Muscle of arm (tissue), 12 donors: ENCODE results near the gene FHOD3. TPM values are rescaled to one million over a fixed set of nuclear protein-coding genes. Genes with fewer than 3 reads are reported as not detected.

Experiments used
- DNase-seq: peaks from one replicate; pipeline ENCODE4 v3.0.0-alpha.2; 2013
- polyA plus RNA-seq, 12 donors: library from polyadenylated mRNA; unstranded; fragments of 120-200 nt; gene quantifications; one replicate each; pipeline ENCODE4 v1.2.1, GENCODE V29; 2013; ENCODE audit not compliant: insufficient read length in 12 of 12

FHOD3 gene
- polyA plus RNA-seq, 12 donors = 25.5 to 44.0 (median 34.7) TPM; not detected in 1

- no peak for DNase-seq
Observed at GRCh38 chr18:36321658-36322407, 24.3 kb downstream of the FHOD3 start.

DNA sequence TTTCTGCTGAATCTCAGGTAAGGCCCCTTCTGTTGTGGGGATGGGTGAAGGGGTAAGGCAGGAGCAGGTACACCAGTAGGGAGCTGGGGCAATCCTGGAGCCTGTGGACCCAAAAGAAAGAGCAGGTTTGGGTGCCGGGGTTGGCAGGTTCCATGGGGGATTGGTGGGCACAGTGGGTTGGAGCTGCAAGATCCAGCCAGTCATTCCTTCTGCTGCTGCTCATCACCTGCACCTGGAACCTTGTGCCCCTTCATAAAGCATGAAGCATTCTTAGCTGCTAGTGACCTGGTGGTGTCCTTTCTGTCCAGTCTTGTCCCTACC, 24.9 kb downstream of the FHOD3 start:
- no peak for DNase-seq

- no peak for DNase-seq
Observed at GRCh38 chr18:36322734-36323133, 25.2 kb downstream of the FHOD3 start.

DNA sequence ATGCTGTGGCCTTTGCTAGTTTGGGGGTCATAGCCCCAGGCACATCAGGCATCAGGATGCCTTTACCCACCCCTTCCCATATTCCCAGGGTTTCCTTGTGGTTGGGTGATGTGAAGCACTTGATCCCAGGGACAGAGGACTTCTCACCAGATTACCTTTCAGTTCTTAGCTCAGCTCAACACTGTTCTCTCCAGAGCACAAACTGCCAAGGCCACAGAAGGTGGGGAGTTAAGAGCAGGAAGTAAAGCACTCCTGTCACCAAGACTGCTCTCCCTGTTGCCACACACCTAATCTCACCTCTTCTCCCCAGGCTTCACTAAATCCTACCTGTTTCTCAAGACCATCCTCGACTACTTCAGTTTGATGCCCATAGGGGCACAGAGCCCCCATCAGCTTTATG, 25.9 kb downstream of the FHOD3 start:
- no peak for DNase-seq

DNA sequence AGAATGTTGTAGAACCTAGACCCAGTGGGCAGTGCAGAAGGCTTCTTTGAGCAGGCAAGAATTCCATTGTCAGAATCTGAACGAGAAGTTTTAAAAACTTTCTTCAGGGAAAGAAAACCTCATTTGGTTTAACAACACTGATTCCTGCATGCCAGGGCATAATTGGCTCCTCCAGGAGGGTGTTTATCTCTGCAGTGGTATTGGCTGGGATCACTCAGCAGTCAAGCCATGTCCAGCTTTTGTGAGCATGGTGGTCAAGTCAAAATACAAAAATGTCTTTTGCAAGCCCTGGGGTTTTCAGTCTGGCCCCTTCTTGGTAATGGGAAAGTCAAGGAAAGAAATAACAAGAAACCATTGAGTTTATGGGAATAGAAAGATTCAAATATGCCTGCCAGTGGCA, 28.3 kb downstream of the FHOD3 start:
- no peak for DNase-seq

- DNase-seq = no peak
Observed at GRCh38 chr18:36326771-36327170, 29.3 kb downstream of the FHOD3 start.

- DNase-seq = no peak
Observed at GRCh38 chr18:36327352-36328316, 30.1 kb downstream of the FHOD3 start.

DNA sequence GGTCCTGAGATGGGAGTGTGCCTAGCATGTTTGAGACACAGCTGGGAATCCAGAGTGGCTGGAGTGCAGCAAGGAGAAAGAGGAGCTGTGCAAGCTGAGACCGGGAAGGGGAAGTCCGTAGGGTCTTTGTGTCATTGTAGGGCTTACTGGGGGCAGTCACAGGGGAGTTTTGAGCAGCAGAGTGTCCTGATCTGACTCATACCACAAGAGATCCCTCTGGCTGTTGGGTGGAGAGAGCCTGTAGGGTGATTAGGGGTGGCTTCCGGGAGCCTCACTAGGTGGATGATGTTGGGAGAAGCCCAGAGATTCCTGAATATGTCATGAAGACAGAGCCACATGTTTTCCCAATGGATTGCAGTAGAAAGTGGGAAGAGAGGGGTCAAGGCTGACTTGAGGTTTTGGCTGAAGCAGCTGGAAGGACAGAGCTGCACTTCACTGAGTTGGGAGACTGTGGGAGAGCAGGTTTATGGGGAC, 30.9 kb downstream of the FHOD3 start:
- DNase-seq = no peak

DNA sequence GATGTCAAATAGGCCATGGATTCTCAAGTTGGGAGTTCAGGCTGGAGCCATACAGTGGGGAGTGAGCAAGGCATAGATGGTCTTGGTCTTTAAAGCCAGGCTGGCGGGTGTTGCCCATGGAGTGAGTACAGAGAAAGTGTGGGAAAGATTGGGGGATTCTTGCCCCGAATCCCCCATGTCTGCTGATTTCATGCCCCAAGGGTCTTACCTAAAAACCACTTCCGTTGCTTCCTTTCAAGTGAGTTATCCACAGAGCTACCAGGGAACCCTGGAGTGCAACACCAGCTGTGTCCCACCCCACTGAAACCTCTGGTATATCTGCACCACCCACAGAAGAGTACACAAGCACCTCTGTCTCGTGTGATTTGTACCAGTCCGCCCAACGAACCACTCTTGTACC, 31.4 kb downstream of the FHOD3 start:
- DNase-seq = no peak

DNA sequence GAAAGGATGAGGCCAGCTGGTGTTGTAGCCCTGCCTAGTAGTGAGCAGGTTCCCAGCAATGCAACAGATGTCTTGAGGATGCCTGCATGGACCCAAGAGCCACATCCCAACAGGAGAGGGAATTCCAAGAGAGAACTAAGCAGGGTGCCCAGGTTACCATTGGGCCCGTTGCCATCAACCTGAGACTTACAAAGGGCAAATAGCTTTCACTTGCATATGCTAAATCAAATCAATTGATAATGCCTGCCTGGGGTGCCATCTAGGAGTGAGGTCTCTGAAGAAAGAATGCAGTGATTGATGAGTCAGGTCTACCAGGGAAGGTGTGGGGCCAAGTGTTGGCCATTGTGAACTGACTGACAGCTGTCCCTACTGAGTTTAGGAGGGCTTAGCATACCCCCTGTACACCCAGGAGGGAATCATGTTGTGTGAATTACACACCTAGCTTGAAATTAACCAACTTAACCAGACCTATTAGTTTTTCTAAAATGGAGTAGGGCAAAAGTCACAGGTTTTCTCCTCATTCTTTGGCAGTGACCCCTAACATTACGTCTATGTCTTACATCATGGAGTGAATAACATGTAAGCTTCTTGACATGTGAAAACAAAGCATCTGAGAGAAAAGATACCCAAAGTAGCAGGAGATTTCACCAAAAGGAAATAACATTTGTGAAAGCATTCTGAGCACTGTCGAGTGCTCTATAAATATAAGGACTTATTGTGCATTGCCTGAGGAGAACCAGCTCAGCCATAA, 32.3 kb downstream of the FHOD3 start:
- DNase-seq = no peak

GRCh38 chr18:36330435-36331052, 33.0 kb downstream of the FHOD3 start:
- DNase-seq = no peak

DNA sequence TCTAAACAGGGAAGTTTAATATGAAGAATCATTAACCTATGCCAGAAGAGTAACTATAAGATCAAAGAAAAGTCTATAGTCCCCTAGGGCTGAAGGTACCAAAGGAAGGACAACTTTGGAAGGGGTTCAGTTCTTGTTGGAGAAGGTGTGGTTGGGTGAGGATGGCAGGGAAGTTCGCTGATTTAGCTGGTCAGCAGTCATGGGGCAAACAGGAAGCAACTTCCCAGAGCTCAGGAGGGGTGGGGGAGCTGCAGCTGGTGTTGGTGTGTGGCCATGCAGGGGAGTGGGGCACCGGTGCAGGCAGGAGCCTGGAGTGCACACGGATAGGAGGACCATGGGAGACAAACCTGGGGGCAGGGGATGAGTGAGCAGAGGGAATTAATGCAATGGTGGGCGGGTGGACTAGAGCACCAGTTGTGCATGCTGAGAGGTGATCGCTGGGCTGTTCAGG, 34.0 kb downstream of the FHOD3 start:
- DNase-seq = no peak

GRCh38 chr18:36333414-36333813, 35.9 kb downstream of the FHOD3 start:
- no peak for DNase-seq

- no peak for DNase-seq
Observed at GRCh38 chr18:36334798-36335197, 37.3 kb downstream of the FHOD3 start.

GRCh38 chr18:36335476-36336279, 38.2 kb downstream of the FHOD3 start:
- DNase-seq = peak; percentile 18

- no peak for DNase-seq
Observed at GRCh38 chr18:36337679-36338402, 40.3 kb downstream of the FHOD3 start.

- no peak for DNase-seq
Observed at GRCh38 chr18:36338403-36338933, 41.0 kb downstream of the FHOD3 start.

DNA sequence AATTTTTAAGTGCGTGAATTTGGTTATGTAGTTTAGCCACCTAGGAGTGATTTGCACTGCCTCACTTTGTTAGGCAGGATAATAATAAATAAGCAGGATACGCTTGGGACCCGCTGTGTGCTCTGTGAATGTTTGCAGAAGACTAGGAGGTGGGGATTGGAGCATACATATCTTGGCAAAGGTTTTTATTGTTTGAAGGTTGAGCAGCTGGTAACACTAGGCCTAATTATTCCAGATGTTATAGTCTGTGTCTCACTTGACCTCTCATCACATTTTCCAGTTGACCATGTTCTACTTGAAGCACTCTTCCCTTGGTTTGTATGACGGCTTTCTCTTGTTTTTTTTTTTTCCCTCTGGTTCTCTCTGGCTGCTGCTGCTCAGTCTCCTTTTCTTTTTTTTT, 42.7 kb downstream of the FHOD3 start:
- DNase-seq = peak; percentile 64

GRCh38 chr18:36341944-36342343, 44.4 kb downstream of the FHOD3 start:
- no peak for DNase-seq

DNA sequence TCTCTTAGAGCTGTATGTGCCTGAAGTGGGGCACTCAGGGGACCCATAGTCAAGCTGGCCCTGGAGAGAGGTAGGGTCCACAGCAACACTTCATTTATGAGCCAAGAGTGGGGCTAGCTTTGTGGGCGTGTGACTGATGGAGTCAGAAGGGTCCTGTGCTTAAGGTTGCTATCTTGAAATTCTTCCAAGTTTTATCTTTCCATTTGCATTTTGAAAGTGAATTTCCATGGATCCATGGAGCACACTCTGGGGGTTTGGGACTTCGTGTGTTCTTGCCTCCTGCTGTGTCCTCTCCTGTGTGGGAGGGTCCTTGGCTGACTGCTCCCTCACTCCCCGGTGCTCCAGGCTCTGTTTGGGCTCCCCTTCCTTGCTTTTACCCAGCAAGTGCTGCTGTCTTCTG, 50.8 kb downstream of the FHOD3 start:
- no peak for DNase-seq
